Endothelial cell of umbilical vein (primary cell): ENCODE measurements around the gene SGF29. TPM values are rescaled to one million over a fixed set of nuclear protein-coding genes. Genes with fewer than 3 reads are reported as not detected.

Source experiments
- BruUV-seq: library from RNA; stranded (reverse); fragments of 400-500 nt; replicated peaks from 2 replicates; lab custom pipeline; 2021; lab: Mats Ljungman, UMichigan
- CTCF ChIA-PET: fragments of 300-600, 350-600 bp; sonication (Branson Sonifier 250); formaldehyde crosslinking; loops from one replicate; lab custom pipeline; 2021; ENCODE audit warnings: antibody characterized with exemption, inconsistent platforms; lab: Charles Lee
- POLR2A ChIA-PET: fragments of 300-600, 350-600 bp; sonication (Branson Sonifier 250); formaldehyde crosslinking; loops from one replicate; lab custom pipeline; 2021; ENCODE audit warnings: antibody characterized with exemption, inconsistent platforms; lab: Charles Lee
- DNase-seq: peaks from one replicate; pipeline ENCODE4 v3.0.0-alpha.2; 2011; ENCODE audit warnings: low read depth, low spot score
- FAIRE-seq: peaks from 2 replicates; lab custom pipeline; 2011; peaks lifted over from hg19 to GRCh38; lab: Jason Lieb, UNC
- H2AFZ ChIP-seq: 2 replicates; pipeline ENCODE4 v1.6.0; 2012; ENCODE audit warnings: low read depth, low read length, control low read depth, inconsistent platforms
- H3K27ac ChIP-seq: 2 replicates; pipeline ENCODE4 v1.5.1; 2011; ENCODE audit warnings: low read depth, mild to moderate bottlenecking, control low read depth, low read length, moderate library complexity; ENCODE audit not compliant: insufficient read depth
- H3K27me3 ChIP-seq, 2 experiments: 2 replicates each; pipeline versions ENCODE4 v1.6.0 to v1.6.1; 2011; ENCODE audit warnings: low read length in 2 of 2, mixed read lengths in 1 of 2; ENCODE audit not compliant: control insufficient read depth in 2 of 2, insufficient read depth in 2 of 2
- H3K36me3 ChIP-seq, 2 experiments: 2 replicates in 1 of 2; 3 replicates in 1 of 2; pipeline ENCODE4 v1.5.1; 2011; ENCODE audit warnings: low read length in 2 of 2, mild to moderate bottlenecking in 1 of 2, moderate library complexity in 1 of 2; ENCODE audit not compliant: control insufficient read depth in 2 of 2, insufficient read depth in 2 of 2; ENCODE audit errors: extremely low read depth in 1 of 2
- H3K4me1 ChIP-seq: 3 replicates; pipeline ENCODE4 v1.5.1; 2011; ENCODE audit warnings: mild to moderate bottlenecking, low read length; ENCODE audit not compliant: control insufficient read depth, insufficient read depth; ENCODE audit errors: extremely low read depth
- H3K4me2 ChIP-seq: 2 replicates; pipeline ENCODE4 v1.6.1; 2011; ENCODE audit warnings: low read length, control low read depth, mixed read lengths; ENCODE audit not compliant: insufficient read depth
- H3K4me3 ChIP-seq, 3 experiments: fragments of 200-600 bp in 1 of 3; sonication (generic), shearing (Covaris generic) in 1 of 3; replicated peaks in 1 of 3; 2 replicates each; pipeline ENCODE4 v1.5.1; 2011 to 2016; ENCODE audit warnings: control low read depth in 3 of 3, low read length in 3 of 3, mild to moderate bottlenecking in 2 of 3, inconsistent platforms in 1 of 3, low read depth in 1 of 3, moderate library complexity in 1 of 3; ENCODE audit not compliant: insufficient read depth in 1 of 3
- H3K79me2 ChIP-seq: 2 replicates; pipeline ENCODE4 v1.6.0; 2012; ENCODE audit warnings: low read length, inconsistent platforms; ENCODE audit not compliant: control insufficient read depth, insufficient read depth
- H3K9ac ChIP-seq: replicated peaks from 2 replicates; pipeline ENCODE3; 2011; ENCODE audit warnings: low read length, control low read depth; ENCODE audit not compliant: insufficient read depth; ENCODE audit errors: extremely low read depth
- H3K9me1 ChIP-seq: replicated peaks from 3 replicates; pipeline ENCODE4 v1.6.0; 2011; ENCODE audit warnings: mild to moderate bottlenecking, low read length; ENCODE audit not compliant: control insufficient read depth, insufficient read depth; ENCODE audit errors: extremely low read depth
- H3K9me3 ChIP-seq: replicated peaks from 2 replicates; pipeline ENCODE4 v1.5.1; 2012; ENCODE audit warnings: low read length, inconsistent platforms; ENCODE audit not compliant: control insufficient read depth, insufficient read depth
- H4K20me1 ChIP-seq: replicated peaks from 2 replicates; pipeline ENCODE3; 2011; ENCODE audit warnings: mild to moderate bottlenecking, low read length; ENCODE audit not compliant: control insufficient read depth, insufficient read depth; ENCODE audit errors: extremely low read depth
- CTCF ChIP-seq, 2 donors: IDR thresholded peaks; 1 replicate in 1 of 2; 2 replicates in 1 of 2; pipeline ENCODE4 v1.5.1; 2011; ENCODE audit warnings: low read length in 2 of 2, mild to moderate bottlenecking in 2 of 2, moderate library complexity in 2 of 2, control low read depth in 1 of 2, inconsistent platforms in 1 of 2, low read depth in 1 of 2; ENCODE audit not compliant: insufficient read depth in 1 of 2; ENCODE audit errors: extremely low read depth in 1 of 2
- EZH2 ChIP-seq: IDR thresholded peaks from 2 replicates; pipeline ENCODE4 v1.6.1; 2012; ENCODE audit warnings: borderline replicate concordance, low read depth, mild to moderate bottlenecking, moderate library complexity, low read length, inconsistent platforms; ENCODE audit not compliant: severe bottlenecking
- FOS ChIP-seq: IDR thresholded peaks from 2 replicates; pipeline ENCODE4 v1.6.1; 2011; ENCODE audit warnings: mild to moderate bottlenecking, low read length, moderate library complexity, borderline replicate concordance; ENCODE audit not compliant: insufficient read depth
- GATA2 ChIP-seq: IDR thresholded peaks from 2 replicates; pipeline ENCODE4 v1.7.0; 2011; ENCODE audit warnings: low read depth, mild to moderate bottlenecking, moderate library complexity, mixed read lengths, low read length; ENCODE audit not compliant: insufficient read length, insufficient read depth
- JUN ChIP-seq: IDR thresholded peaks from 2 replicates; pipeline ENCODE4 v1.6.1; 2011; ENCODE audit warnings: borderline replicate concordance, low read depth; ENCODE audit not compliant: insufficient read length, insufficient read depth
- MAX ChIP-seq: IDR thresholded peaks from 2 replicates; pipeline ENCODE4 v1.6.1; 2011; ENCODE audit not compliant: insufficient read depth, insufficient read length
- MYC ChIP-seq: IDR thresholded peaks from one replicate; pipeline ENCODE4 v1.6.1; 2011; ENCODE audit warnings: mild to moderate bottlenecking, low read depth, low read length
- POLR2A ChIP-seq: IDR thresholded peaks from 2 replicates; pipeline ENCODE4 v1.6.1; 2012; ENCODE audit warnings: low read depth, mild to moderate bottlenecking, control low read depth, low read length
- POLR2AphosphoS5 ChIP-seq: IDR thresholded peaks from 2 replicates; pipeline ENCODE4 v1.6.1; 2012; ENCODE audit warnings: low read depth, mild to moderate bottlenecking, control low read depth, low read length, moderate library complexity; ENCODE audit not compliant: insufficient read depth
- dilution Hi-C: fragments of 300-500 bp; cut with MboI; formaldehyde crosslinking; loops from one replicate; pipeline ENCODE4 v1.15.0; 2019; ENCODE audit warnings: low sequenced_read_pairs; ENCODE audit not compliant: extremely low pct_ligation_motif_present
- intact Hi-C: fragments of 100-400 bp; cut with micrococcal nuclease; formaldehyde crosslinking; loops from one replicate; pipeline ENCODE4 v1.10.0; 2022
- polyA plus RNA-seq, 4 experiments: library from polyadenylated mRNA; depleted of rRNA in 3 of 4; stranded (reverse) in 3 of 4; unstranded in 1 of 4; fragments of >200 nt; gene quantifications; 2 replicates each; pipeline versions ENCODE4 v1.2.1 to v1.2.3, GENCODE V29; 2011 to 2012; ENCODE audit warnings: missing spikeins in 1 of 4
- total RNA-seq: library from RNA; stranded (reverse); gene quantifications from 2 replicates; pipeline ENCODE4 v1.2.3, GENCODE V29; 2021

The SGF29 gene
- total and polyA plus RNA-seq, 2 donors (not counting 3 experiments of a cell fraction or from before 2014, with no cell fraction given) = 3.4 to 12.0 TPM

DNA sequence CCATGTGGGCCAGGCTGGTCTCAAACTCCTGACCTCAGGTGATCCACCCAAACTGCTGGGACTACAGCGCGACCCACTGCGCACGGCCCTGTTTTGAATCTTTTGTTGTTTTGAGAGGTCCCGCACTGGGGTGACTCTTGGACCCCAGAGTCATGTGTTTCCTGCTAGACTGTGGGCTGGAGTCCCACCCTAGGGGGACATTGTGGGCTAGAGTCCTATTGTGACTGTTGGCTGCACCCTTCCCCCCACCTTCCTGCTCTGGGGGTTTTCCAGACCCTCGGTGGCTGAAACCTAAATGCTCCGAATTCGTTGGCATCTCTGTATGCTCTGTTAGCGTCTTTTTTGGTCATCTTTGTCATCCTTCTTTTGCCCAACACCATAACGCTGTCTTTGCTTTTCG lies 30.9 kb upstream of the SGF29 start:
- FAIRE-seq (no peak), DNase-seq (no peak)
- Histone ChIP-seq H3K9ac (no peak overlapping the region), H3K4me1 (peaks cover 2% of the 10 kb centered on the region), H3K27ac (no peak overlapping the region), H3K9me3 (no peaks in the 10 kb centered on the region), H3K4me3 (no peak overlapping the region), H3K4me2 (no peak overlapping the region), H2AFZ (no peak overlapping the region), H3K79me2 (no peaks in the 10 kb centered on the region), H4K20me1 (no peaks in the 10 kb centered on the region), H3K36me3 (no peaks in the 10 kb centered on the region), H3K9me1 (no peaks in the 10 kb centered on the region), H3K27me3 (peaks cover 0 to 2% of the 10 kb centered on the region in 2 experiments)
- no peak for TF ChIP-seq EZH2
- no peak for TF ChIP-seq JUN
- no peak for TF ChIP-seq GATA2
- TF ChIP-seq MYC = no peak
- no peak for TF ChIP-seq FOS
- no peak for TF ChIP-seq POLR2A
- no peak for TF ChIP-seq POLR2AphosphoS5
- no peak for TF ChIP-seq MAX
- no peak for TF ChIP-seq CTCF (IDR thresholded peaks at IDR 0.05; ENCODE audit: extremely low read depth in 1 of 2, insufficient read depth in 1 of 2, low read depth in 1 of 2, low read length in 2 of 2)
- ChIA-PET POLR2A (no interaction called here), CTCF (no interaction called here)
- no TSS peak for BruUV-seq
- dilution Hi-C loops (no loop called here), intact Hi-C loops (no loop called here)
